Endothelial cell (in vitro differentiated cells): ENCODE results near the gene TTLL7. TPM values are rescaled to one million over a fixed set of nuclear protein-coding genes. Genes with fewer than 3 reads are reported as not detected.

Experiments used
- DNase-seq: peaks from one replicate; pipeline ENCODE4 v3.0.0; 2021; ENCODE audit warnings: low spot score
- H3K27ac Mint-ChIP-seq: one replicate; pipeline ENCODE4 v1.8.0; 2021; ENCODE audit warnings: mixed read lengths, inconsistent platforms; ENCODE audit not compliant: unreplicated experiment
- H3K27me3 Mint-ChIP-seq: one replicate; pipeline ENCODE4 v1.8.0; 2021; ENCODE audit warnings: mild to moderate bottlenecking, moderate library complexity, mixed read lengths, inconsistent platforms; ENCODE audit not compliant: unreplicated experiment
- H3K36me3 Mint-ChIP-seq: one replicate; pipeline ENCODE4 v1.8.0; 2021; ENCODE audit warnings: mild to moderate bottlenecking, low read depth, mixed read lengths, inconsistent platforms; ENCODE audit not compliant: unreplicated experiment
- H3K4me1 Mint-ChIP-seq: one replicate; pipeline ENCODE4 v1.8.0; 2021; ENCODE audit warnings: mild to moderate bottlenecking, mixed read lengths, inconsistent platforms; ENCODE audit not compliant: unreplicated experiment
- H3K4me3 Mint-ChIP-seq: one replicate; pipeline ENCODE4 v1.8.0; 2021; ENCODE audit warnings: mild to moderate bottlenecking, mixed read lengths, inconsistent platforms; ENCODE audit not compliant: unreplicated experiment
- H3K9me3 Mint-ChIP-seq: one replicate; pipeline ENCODE4 v1.8.0; 2021; ENCODE audit warnings: mixed read lengths, inconsistent platforms; ENCODE audit not compliant: unreplicated experiment
- CTCF ChIP-seq: fragments of 200-600 bp; sonication (generic); IDR thresholded peaks from one replicate; pipeline ENCODE4 v1.5.0; 2021; ENCODE audit warnings: antibody characterized with exemption; ENCODE audit not compliant: unreplicated experiment
- total RNA-seq: library from RNA; stranded (reverse); fragmentation: NEBNext Ultra II Directional; extraction: Animal tissue kit (Norgen Biotek cat#: 25700); gene quantifications from one replicate; pipeline ENCODE4 v1.2.1, GENCODE V29; 2021; ENCODE audit not compliant: unreplicated experiment

TTLL7 gene
- total RNA-seq, 1 donor from 2014 or later: 2.7 TPM

- no peak for TF ChIP-seq CTCF
- Mint-ChIP-seq H3K27ac (no peak overlapping the region), H3K4me1 (peaks cover 31% of the 10 kb centered on the region), H3K36me3 (no peaks in the 10 kb centered on the region), H3K27me3 (no peaks in the 10 kb centered on the region), H3K4me3 (no peak overlapping the region), H3K9me3 (no peaks in the 10 kb centered on the region)
- DNase-seq: no peak
These were observed 70.5 kb downstream of the TTLL7 start for GRCh38 chr1:83928396-83928795.

- H3K9me3 Mint-ChIP-seq: no peaks in the 10 kb centered on the region
- DNase-seq: no peak
These were observed 71.2 kb downstream of the TTLL7 start for GRCh38 chr1:83927701-83928100.

GRCh38 chr1:83927061-83927460 lies 71.9 kb downstream of the TTLL7 start:
- no peak for TF ChIP-seq CTCF
- H3K36me3 Mint-ChIP-seq: no peaks in the 10 kb centered on the region
- H3K4me3 Mint-ChIP-seq: no peak overlapping the region
- DNase-seq: no peak
- no peaks in the 10 kb centered on the region for H3K9me3 Mint-ChIP-seq
- no peaks in the 10 kb centered on the region for H3K27me3 Mint-ChIP-seq
- no peak overlapping the region for H3K27ac Mint-ChIP-seq
- H3K4me1 Mint-ChIP-seq: peaks cover 20% of the 10 kb centered on the region

More at GRCh38 chr1:83927701-83928100, 71.2 kb downstream of the TTLL7 start:
- no peak for TF ChIP-seq CTCF
- no peak overlapping the region for H3K4me3 Mint-ChIP-seq
- H3K4me1 Mint-ChIP-seq: peaks cover 27% of the 10 kb centered on the region
- no peaks in the 10 kb centered on the region for H3K27me3 Mint-ChIP-seq
- H3K36me3 Mint-ChIP-seq: no peaks in the 10 kb centered on the region
- H3K27ac Mint-ChIP-seq: no peak overlapping the region

GRCh38 chr1:83923553-83923952 lies 75.4 kb downstream of the TTLL7 start:
- H3K27me3 Mint-ChIP-seq: no peaks in the 10 kb centered on the region
- no peaks in the 10 kb centered on the region for H3K36me3 Mint-ChIP-seq
- H3K9me3 Mint-ChIP-seq: no peaks in the 10 kb centered on the region
- H3K4me3 Mint-ChIP-seq: no peak overlapping the region
- no peak for TF ChIP-seq CTCF
- no peak for DNase-seq
- no peak overlapping the region for H3K27ac Mint-ChIP-seq
- peaks cover 10% of the 10 kb centered on the region for H3K4me1 Mint-ChIP-seq

- no peak overlapping the region for H3K4me3 Mint-ChIP-seq
- no peaks in the 10 kb centered on the region for H3K36me3 Mint-ChIP-seq
- H3K4me1 Mint-ChIP-seq: peaks cover 5% of the 10 kb centered on the region
- no peak overlapping the region for H3K27ac Mint-ChIP-seq
- no peak for TF ChIP-seq CTCF
- no peaks in the 10 kb centered on the region for H3K27me3 Mint-ChIP-seq
- DNase-seq: no peak
- H3K9me3 Mint-ChIP-seq: no peaks in the 10 kb centered on the region
These were observed 76.5 kb downstream of the TTLL7 start for GRCh38 chr1:83922431-83922830.
